ENCODE measurements around the gene CRIM1.

CRIM1 gene

DNA sequence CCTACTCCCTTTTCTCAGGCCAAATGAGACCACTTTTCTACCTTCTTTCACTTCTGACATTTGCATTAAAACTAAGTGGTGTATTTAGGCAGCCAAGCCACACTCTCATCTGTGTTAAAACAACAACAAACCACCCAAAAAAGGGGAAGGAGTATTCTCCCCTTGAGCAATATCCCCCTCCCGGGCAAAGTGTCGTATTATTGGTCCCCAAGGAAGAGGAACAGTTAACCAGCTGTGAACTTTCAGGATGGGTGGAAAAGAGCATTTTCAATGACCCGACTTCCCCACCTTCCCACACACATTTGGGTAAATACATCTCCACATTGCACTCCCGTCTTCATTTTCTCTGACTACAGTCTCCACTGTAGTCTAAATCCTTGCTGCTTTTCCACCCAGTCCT is 198.1 kb downstream of the CRIM1 start:
- ChIA-PET POLR2A (ENCODE audit: low non-redundant PET) (no interaction called here), CTCF (no interaction called here)
- TF ChIP-seq, protein P1, sequence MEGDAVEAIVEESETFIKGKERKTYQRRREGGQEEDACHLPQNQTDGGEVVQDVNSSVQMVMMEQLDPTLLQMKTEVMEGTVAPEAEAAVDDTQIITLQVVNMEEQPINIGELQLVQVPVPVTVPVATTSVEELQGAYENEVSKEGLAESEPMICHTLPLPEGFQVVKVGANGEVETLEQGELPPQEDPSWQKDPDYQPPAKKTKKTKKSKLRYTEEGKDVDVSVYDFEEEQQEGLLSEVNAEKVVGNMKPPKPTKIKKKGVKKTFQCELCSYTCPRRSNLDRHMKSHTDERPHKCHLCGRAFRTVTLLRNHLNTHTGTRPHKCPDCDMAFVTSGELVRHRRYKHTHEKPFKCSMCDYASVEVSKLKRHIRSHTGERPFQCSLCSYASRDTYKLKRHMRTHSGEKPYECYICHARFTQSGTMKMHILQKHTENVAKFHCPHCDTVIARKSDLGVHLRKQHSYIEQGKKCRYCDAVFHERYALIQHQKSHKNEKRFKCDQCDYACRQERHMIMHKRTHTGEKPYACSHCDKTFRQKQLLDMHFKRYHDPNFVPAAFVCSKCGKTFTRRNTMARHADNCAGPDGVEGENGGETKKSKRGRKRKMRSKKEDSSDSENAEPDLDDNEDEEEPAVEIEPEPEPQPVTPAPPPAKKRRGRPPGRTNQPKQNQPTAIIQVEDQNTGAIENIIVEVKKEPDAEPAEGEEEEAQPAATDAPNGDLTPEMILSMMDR (conservative IDR thresholded peaks at IDR 0.05; ENCODE audit: low read depth), result no peak
- no peak for DNase-seq (ENCODE audit: low spot score)
- no peak overlapping the region for H3K27ac ChIP-seq

- CTCF ChIA-PET, result no interaction called here
- POLR2A ChIA-PET (ENCODE audit: low non-redundant PET), result no interaction called here
- TF ChIP-seq, protein P1 (conservative IDR thresholded peaks at IDR 0.05; ENCODE audit: low read depth), result no peak
- DNase-seq (ENCODE audit: low spot score), result no peak
- no peak overlapping the region for H3K27ac ChIP-seq
Measured at GRCh38 chr2:36554531-36554930, 199.0 kb downstream of the CRIM1 start.

DNA sequence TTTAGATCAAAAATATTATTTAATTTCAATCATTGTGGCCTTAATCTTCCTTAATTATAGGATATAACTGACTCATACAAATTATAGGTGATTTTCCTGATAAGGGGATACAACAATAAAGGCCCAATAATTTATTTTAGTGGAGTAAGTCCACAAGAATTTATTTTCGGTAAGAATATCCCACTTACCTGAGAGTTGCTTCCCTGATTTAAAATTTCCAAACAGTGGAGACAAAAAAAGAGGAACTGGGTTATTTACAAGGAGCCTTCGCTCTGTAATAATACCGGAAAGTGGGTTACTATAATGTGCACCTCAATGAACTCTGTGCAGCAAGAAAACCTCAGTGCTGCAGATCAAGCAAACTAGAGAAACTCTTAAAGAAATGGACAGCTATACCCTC is 200.2 kb downstream of the CRIM1 start:
- H3K27ac ChIP-seq, result no peak overlapping the region
- ChIA-PET CTCF (no interaction called here), POLR2A (ENCODE audit: low non-redundant PET) (no interaction called here)
- TF ChIP-seq, protein P1 (conservative IDR thresholded peaks at IDR 0.05; ENCODE audit: low read depth), result no peak
- no peak for DNase-seq (ENCODE audit: low spot score)

DNA sequence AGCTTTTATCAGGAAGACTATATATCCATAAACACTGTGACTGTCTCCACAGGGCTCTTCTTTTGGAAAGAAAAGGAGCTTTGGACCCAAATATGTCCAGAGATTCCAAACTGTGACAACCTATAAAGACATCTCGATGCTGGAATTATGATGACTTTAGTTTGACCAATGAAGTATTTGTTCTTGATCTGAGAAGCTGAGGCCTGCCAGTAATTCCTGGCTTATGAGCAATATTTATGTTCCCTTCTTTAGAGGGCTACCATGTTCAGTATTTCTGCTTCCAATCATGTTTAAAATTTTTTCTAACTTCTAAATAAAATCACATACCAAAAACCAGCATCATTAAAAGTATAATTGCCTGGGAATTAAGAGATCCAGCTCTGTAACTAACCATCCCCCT is 201.3 kb downstream of the CRIM1 start:
- no peak for DNase-seq (ENCODE audit: low spot score)
- TF ChIP-seq, protein P1 (conservative IDR thresholded peaks at IDR 0.05; ENCODE audit: low read depth), result no peak
- CTCF ChIA-PET, result no interaction called here
- POLR2A ChIA-PET (ENCODE audit: low non-redundant PET), result no interaction called here
- no peak overlapping the region for H3K27ac ChIP-seq

DNA sequence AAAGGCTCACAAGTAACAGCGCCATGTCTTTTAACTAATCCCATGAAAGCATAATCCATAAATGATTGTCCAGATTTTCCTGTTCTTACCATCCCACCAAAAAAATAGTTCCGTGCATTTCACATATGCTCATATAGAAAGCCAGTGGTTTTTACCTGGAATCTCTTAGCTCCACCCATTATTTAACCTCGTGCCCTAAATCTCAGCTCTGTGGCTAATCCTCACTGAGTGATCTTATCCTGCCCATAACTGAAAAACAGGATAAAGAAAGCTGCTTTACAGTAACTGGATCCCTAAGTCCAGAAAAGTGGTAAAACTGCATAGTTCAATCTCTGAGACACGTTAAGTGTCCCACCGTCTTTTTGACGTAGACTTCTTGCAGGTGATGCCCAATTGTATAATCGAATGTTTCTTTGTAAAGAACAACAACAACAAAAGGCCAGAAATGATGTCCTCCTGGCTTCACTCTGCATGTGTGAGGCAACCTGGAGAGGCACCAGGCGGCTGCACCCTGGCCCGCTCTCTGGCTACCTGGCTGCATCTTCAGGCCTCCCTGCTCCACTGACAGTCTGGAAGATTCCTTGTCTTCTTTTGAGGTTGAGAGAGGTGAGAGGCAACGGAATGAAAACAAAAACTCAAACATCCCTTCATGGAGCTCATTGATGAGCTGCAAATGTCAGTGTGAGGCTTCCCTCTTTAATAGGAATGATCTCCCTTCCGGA is 203.8 kb downstream of the CRIM1 start:
- TF ChIP-seq, protein P1 (conservative IDR thresholded peaks at IDR 0.05; ENCODE audit: low read depth), result no peak
- DNase-seq (ENCODE audit: low spot score), result no peak
- ChIA-PET CTCF (no interaction called here), POLR2A (ENCODE audit: low non-redundant PET) (no interaction called here)
- H3K27ac ChIP-seq, result no peak overlapping the region

- H3K27ac ChIP-seq, result no peak overlapping the region
- CTCF ChIA-PET, result interaction anchor here (0.7 kb wide), 1 partner anchor 206 kb away, joined by 3 read pairs; no protein-coding TSS in a partner anchor
- POLR2A ChIA-PET (ENCODE audit: low non-redundant PET), result no interaction called here
- DNase-seq (ENCODE audit: low spot score), result no peak
- TF ChIP-seq, protein P1 (conservative IDR thresholded peaks at IDR 0.05; ENCODE audit: low read depth), result no peak
Measured at GRCh38 chr2:36560726-36561125, 205.1 kb downstream of the CRIM1 start.

Measured in RWPE1 (cell line).